Endothelial cell of umbilical vein (primary cell): ENCODE results near the gene CNTN3.

Experiments
- EZH2 ChIP-seq: IDR thresholded peaks from 2 replicates; pipeline ENCODE4 v1.6.1; 2012; ENCODE audit warnings: borderline replicate concordance, low read depth, mild to moderate bottlenecking, moderate library complexity, low read length, inconsistent platforms; ENCODE audit not compliant: severe bottlenecking
- FOS ChIP-seq: IDR thresholded peaks from 2 replicates; pipeline ENCODE4 v1.6.1; 2011; ENCODE audit warnings: mild to moderate bottlenecking, low read length, moderate library complexity, borderline replicate concordance; ENCODE audit not compliant: insufficient read depth
- POLR2A ChIP-seq: IDR thresholded peaks from 2 replicates; pipeline ENCODE4 v1.6.1; 2012; ENCODE audit warnings: low read depth, mild to moderate bottlenecking, control low read depth, low read length
- TF ChIP-seq, protein P1 (sequence below), 2 donors: IDR thresholded peaks; 1 replicate in 1 of 2; 2 replicates in 1 of 2; pipeline ENCODE4 v1.5.1; 2011; ENCODE audit warnings: low read length in 2 of 2, mild to moderate bottlenecking in 2 of 2, moderate library complexity in 2 of 2, control low read depth in 1 of 2, inconsistent platforms in 1 of 2, low read depth in 1 of 2; ENCODE audit not compliant: insufficient read depth in 1 of 2; ENCODE audit errors: extremely low read depth in 1 of 2

DNA sequence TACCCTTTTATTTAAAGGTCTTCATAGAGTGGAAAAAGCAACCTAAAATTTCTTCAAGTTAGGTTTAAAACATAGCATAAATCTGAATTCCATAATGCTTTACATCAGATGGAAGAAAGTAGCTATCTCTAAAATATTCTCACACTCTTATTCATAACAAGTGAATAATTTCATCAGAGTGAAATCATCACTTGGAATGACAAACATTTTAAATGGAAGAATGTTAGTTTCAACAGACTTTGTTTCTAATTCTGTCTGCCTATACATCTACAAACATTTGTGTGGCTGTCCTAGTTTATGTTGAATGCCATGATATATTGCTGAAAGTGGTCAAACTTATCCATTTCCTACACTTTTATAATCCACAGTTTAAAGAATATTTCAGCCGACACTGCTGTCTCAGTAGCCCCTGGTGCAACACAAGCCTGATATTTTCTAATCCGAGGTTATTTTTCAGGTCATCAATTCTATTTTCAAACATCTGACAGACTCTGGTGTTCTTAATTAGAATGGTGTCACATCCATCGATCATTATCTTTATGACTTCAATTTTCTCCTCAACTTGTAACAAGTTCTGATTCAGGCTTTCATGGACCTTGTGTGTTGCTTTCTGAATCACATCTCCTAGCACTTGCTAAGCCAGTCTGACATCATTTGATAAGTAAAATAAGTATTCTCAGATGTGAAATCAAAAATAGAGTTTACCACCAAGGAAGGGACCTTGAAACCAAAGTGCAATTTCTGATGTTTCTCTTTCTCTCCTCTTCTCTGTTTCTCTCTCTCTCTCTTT is 17.1 kb upstream of the CNTN3 start:
- TF ChIP-seq POLR2A (no peak), EZH2 (no peak), FOS (no peak)
- TF ChIP-seq, protein P1, sequence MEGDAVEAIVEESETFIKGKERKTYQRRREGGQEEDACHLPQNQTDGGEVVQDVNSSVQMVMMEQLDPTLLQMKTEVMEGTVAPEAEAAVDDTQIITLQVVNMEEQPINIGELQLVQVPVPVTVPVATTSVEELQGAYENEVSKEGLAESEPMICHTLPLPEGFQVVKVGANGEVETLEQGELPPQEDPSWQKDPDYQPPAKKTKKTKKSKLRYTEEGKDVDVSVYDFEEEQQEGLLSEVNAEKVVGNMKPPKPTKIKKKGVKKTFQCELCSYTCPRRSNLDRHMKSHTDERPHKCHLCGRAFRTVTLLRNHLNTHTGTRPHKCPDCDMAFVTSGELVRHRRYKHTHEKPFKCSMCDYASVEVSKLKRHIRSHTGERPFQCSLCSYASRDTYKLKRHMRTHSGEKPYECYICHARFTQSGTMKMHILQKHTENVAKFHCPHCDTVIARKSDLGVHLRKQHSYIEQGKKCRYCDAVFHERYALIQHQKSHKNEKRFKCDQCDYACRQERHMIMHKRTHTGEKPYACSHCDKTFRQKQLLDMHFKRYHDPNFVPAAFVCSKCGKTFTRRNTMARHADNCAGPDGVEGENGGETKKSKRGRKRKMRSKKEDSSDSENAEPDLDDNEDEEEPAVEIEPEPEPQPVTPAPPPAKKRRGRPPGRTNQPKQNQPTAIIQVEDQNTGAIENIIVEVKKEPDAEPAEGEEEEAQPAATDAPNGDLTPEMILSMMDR (IDR thresholded peaks at IDR 0.05; ENCODE audit: extremely low read depth in 1 of 2, insufficient read depth in 1 of 2, low read depth in 1 of 2, low read length in 2 of 2) = no peak
